ENCODE results near the gene PKD1. TPM values are rescaled to one million over a fixed set of nuclear protein-coding genes. Genes with fewer than 3 reads are reported as not detected.
"Not testable (repeated sequence)": the region's sequence is repeated elsewhere in the genome, so short reads cannot be mapped to it uniquely, and the experiment has no call there.

PKD1 gene
- total RNA-seq, 1 donor from 2014 or later, result 80.2 TPM

- TF ChIP-seq CTCF (conservative IDR thresholded peaks at IDR 0.05; ENCODE audit: low read depth, low read length), result no peak
- no peak overlapping the region for H3K4me3 ChIP-seq (ENCODE audit: low read depth, low read length)
- no peak for DNase-seq (ENCODE audit: low read depth)
These were observed 13.3 kb downstream of the PKD1 start for GRCh38 chr16:2122429-2122828.

- H3K4me3 ChIP-seq (ENCODE audit: low read depth, low read length), result no peak overlapping the region
- TF ChIP-seq CTCF (conservative IDR thresholded peaks at IDR 0.05; ENCODE audit: low read depth, low read length), result no peak
- DNase-seq (ENCODE audit: low read depth), result no peak
These were observed 13.8 kb downstream of the PKD1 start for GRCh38 chr16:2121853-2122252.

DNA sequence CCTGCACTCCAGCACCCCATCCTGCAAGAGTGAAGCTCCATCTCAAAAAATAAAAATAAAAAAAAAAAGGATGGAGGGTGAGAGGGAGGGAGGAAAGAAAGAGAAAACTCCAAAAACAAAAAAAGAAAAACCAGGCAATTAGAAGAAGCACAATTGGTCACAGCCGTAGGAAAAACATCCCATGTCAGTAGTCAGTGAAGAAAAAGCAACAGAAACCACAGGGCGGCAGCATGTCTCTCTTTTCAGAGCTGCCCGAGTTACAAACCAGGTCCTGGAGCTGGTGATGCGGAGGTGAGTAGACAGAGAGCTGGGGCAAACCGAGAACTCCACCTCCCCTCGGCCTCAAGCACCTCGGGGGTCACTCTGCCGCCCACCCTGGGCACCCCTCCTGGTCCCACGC is 14.4 kb downstream of the PKD1 start:
- H3K4me3 ChIP-seq (ENCODE audit: low read depth, low read length), result not testable (repeated sequence)

DNA sequence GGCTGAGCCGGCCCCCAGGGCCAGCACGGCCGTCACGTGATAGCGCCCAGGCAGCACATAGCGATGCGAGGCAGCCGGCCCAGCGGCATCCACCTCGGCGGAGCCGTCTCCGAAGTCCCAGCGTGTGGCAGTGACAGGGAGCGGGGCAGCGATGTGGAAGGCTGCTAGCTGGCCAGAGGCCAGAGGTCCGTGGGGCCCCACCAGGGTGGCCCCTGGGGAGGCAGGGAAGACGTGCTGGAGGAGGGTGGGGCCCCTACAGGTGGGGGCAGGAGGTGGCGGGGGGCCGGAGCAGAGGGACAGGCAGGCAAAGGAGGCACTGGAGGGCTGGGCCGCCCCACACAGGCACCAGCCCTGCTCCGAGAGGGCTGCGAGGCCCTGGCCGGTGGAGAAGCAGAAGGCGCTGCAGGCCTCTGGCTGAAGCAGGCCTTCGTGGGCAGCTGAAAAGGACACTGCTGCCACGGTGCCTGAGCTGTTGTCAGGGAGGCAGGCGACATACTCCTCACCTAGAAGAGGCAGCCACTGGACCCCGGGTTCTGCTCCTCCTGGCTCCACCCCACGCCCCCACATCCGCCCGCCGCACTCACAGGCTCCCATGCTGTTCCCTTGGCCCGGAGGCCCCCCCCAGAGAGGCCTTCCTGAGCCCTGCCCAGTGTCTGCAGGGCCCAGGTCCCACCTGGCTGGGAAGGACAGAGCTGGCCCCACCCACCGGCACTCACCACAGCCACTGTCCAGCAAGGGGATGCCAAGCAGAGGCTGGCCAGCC is 17.6 kb downstream of the PKD1 start:
- not testable (repeated sequence) for H3K4me3 ChIP-seq (ENCODE audit: low read depth, low read length); DNase-seq (ENCODE audit: low read depth)

More for the DNA sequence above, 14.4 kb downstream of the PKD1 start:
- not testable (repeated sequence) for DNase-seq (ENCODE audit: low read depth)

DNA sequence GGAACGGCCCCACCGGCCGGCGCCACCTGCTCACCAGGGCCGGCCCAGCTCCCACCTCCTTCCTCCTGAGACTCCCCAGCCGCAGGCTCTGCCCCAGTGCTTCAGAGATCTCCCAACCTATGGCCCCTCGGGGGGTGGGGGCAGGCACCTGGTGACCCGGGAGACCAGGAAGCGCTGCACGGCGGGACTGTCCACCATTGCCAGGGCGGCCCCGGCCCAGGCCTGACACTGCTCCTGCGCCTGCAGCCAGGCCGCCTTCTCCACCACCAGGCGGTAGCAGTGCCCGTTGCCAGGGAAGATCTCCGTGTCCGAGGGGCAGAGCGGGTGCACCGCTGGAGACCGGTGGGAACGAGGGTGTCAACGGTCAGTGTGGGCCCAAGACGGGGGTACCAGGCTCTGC is 18.4 kb downstream of the PKD1 start:
- not testable (repeated sequence) for DNase-seq (ENCODE audit: low read depth); H3K4me3 ChIP-seq (ENCODE audit: low read depth, low read length)

- not testable (repeated sequence) for H3K4me3 ChIP-seq (ENCODE audit: low read depth, low read length); DNase-seq (ENCODE audit: low read depth)
These were observed 19.3 kb downstream of the PKD1 start for GRCh38 chr16:2116428-2116827.

DNA sequence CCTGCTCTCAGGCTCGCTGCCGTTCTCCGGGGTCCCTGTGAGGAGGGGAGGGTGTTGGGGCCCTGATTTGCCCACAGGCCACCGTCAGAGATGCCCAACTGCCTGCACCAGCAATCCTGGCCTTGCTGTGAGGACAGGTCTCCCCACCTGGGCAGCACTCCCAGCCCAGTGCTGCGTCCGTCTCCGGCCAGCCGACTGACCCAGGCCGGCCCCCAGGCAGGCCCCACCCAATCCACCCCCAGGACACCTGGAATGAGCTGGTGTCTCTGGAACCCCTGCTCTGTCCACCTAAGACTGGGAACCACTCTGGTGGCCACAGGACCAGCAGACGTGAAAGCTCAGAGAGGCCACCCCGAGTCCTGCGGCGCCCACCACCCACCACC is 20.1 kb downstream of the PKD1 start:
- H3K4me3 ChIP-seq (ENCODE audit: low read depth, low read length), result no peak overlapping the region
- no peak for TF ChIP-seq CTCF (conservative IDR thresholded peaks at IDR 0.05; ENCODE audit: low read depth, low read length)
- no peak for DNase-seq (ENCODE audit: low read depth)

- not testable (repeated sequence) for H3K4me3 ChIP-seq (ENCODE audit: low read depth, low read length); DNase-seq (ENCODE audit: low read depth)
These were observed 20.7 kb downstream of the PKD1 start for GRCh38 chr16:2114885-2115590.

GRCh38 chr16:2114225-2114624 is 21.5 kb downstream of the PKD1 start:
- H3K4me3 ChIP-seq (ENCODE audit: low read depth, low read length); DNase-seq (ENCODE audit: low read depth): not testable (repeated sequence)

- DNase-seq (ENCODE audit: low read depth); H3K4me3 ChIP-seq (ENCODE audit: low read depth, low read length): not testable (repeated sequence)
These were observed 23.1 kb downstream of the PKD1 start for GRCh38 chr16:2112539-2113106.

- DNase-seq (ENCODE audit: low read depth); H3K4me3 ChIP-seq (ENCODE audit: low read depth, low read length): not testable (repeated sequence)
These were observed 24.0 kb downstream of the PKD1 start for GRCh38 chr16:2111412-2112335.

DNA sequence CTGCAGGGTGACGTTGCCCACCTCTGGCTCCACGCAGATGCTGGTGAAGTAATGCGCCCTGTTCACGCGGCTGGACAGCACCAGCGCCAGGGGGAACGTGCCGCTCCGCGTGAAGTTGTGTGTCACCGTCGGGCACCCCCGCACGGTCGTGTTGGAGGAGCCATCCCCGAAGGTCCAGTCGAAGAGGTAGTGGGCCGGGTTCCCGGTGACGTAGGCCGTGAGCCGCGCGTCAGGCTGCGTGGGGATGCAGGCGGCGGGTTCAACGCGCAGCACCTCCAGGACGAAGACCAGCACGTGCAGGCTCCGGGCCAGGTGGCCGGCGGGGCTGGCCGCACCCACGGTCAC is 24.7 kb downstream of the PKD1 start:
- H3K4me3 ChIP-seq (ENCODE audit: low read depth, low read length); DNase-seq (ENCODE audit: low read depth): not testable (repeated sequence)

GRCh38 chr16:2110332-2111008 is 25.2 kb downstream of the PKD1 start:
- H3K4me3 ChIP-seq (ENCODE audit: low read depth, low read length); DNase-seq (ENCODE audit: low read depth): not testable (repeated sequence)

GRCh38 chr16:2109872-2110271 is 25.8 kb downstream of the PKD1 start:
- not testable (repeated sequence) for H3K4me3 ChIP-seq (ENCODE audit: low read depth, low read length); DNase-seq (ENCODE audit: low read depth)

Measured in epithelial cell of proximal tubule (primary cell).